Measurements from ENCODE around the gene EML6.

GRCh38 chr2:54898456-54899226, 175.2 kb downstream of the EML6 start:
- no peak for TF ChIP-seq CTCF (conservative IDR thresholded peaks at IDR 0.05; ENCODE audit: low read depth, low read length)
- TF ChIP-seq EZH2phosphoT487 (IDR thresholded peaks at IDR 0.05; ENCODE audit: borderline replicate concordance, low read length): no peak
